Stimulated activated CD8-positive, alpha-beta memory T cell treated with anti-CD3 and anti-CD28 coated beads, Interleukin-12 subunit alpha, Interleukin-12 subunit beta, amount 100 ng/mL, for 1 hour (primary cell): ENCODE measurements around the gene NDUFAF2.
"Not testable (repeated sequence)": the region's sequence is repeated elsewhere in the genome, so short reads cannot be mapped to it uniquely, and the experiment has no call there.

ENCODE experiments used
- DNase-seq: peaks from one replicate; pipeline ENCODE4 v3.0.0-alpha.2; 2020; ENCODE audit warnings: low read depth

Gene NDUFAF2

GRCh38 chr5:60944904-60945812 lies at the start of gene NDUFAF2, which contains the start of gene ERCC8:
NDUFAF2 (plus strand) TSS chr5:60945205; CDS start chr5:60945256, 51 bp downstream.
ERCC8 (minus strand) TSS chr5:60945070; CDS start chr5:60945008, 62 bp downstream.
- peak; percentile 77 for DNase-seq

DNA sequence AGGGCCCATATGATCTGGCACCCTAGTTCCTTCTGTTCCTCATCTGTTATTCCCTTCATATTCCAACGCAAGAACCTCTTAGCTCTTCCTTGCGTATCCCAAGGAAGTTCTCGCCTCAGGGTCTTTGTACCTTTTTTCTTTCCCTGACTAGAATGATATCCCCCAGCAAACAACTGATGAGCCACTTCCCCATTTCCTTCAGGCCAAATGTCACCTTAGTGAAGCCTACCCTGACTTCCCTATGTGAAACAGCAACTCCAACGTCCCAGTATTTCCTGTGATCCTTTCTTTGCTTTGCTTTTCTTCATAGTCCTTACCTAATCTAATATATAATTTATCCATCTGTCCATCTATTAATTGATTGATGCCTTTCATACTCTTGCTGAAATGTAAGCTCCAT lies 48.0 kb upstream of the NDUFAF2 start:
- DNase-seq, result no peak

DNA sequence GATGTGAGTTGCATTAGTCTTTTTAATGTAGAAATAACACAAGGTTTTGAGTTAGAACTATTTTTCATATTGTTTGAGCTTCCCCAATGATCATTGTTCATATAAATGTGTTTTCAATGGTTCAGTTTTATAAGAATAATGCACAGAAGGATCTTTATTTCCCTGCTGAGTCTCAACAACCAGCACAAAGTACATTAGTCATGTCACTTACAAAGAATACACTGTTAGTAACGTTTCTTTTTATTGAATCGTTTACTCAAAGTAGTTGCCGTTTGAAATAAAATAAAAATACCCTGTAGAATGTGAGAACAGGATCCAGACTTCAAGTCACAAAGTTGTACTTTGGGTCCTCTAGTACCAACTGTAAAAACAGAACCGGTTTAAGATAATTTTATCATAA lies 41.6 kb upstream of the NDUFAF2 start:
- DNase-seq, result no peak

DNA sequence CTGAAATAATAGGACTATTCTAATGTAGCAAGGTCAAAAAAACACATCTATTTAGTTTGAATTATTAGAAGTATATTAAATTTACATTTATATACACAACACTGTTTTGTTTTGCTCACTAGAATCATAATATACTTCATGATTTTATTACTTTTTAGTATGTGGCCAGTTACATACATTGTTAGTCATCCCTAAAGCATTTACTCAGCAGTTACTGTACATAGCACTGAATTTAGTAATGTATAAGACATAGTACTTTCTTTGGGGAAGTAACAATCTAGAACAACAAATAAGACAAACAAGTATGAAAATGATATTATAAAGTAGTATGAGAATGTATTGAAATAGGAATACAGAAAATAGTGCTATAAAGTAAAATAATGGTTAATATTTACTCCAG lies 28.4 kb upstream of the NDUFAF2 start:
- DNase-seq, result no peak

- no peak for DNase-seq
Observed at GRCh38 chr5:60918466-60918865, 26.5 kb upstream of the NDUFAF2 start.

- no peak for DNase-seq
Observed at GRCh38 chr5:60927450-60927849, 17.6 kb upstream of the NDUFAF2 start.

DNA sequence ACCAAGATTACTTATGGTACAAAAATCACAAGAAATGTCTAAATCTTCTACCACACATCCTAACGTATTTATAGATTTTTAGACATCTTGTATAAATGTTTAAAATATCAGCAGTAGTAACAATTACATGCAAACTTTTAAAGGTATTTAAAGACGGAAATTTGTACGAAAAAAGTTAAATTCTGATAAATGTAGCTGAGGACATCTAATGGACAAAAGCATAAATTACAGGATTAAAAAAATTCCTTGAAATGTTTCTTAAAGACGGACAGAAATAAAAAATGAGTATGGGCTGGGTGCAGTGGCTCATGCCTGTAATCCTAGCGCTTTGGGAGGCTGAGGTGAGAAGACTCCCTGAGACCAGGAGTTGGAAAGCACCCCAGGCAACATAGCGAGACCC lies 16.0 kb upstream of the NDUFAF2 start:
- no peak for DNase-seq

DNA sequence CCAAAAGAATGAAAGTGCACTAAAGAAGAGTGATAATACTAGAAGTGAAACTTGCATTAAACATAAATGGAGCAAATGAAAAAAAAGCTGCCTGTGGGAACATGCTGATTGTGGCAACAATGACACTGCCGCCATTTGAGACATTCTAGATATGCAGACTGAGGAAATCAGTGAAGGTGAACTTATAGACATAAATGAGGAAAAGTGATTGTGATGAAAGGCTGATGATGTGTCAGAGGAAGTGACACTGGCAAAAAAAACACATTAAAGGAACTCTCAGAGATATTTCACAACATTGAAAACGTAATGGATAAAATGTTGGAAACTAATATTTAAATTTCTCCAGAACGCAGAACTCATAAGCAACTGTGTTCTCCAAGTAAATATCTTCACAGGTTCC lies 1.4 kb upstream of the NDUFAF2 start:
- DNase-seq, result no peak

GRCh38 chr5:60945813-60946187 lies 795 bp downstream of the NDUFAF2 start:
- no peak for DNase-seq

GRCh38 chr5:60948738-60949137 lies 3.7 kb downstream of the NDUFAF2 start:
- DNase-seq, result no peak

GRCh38 chr5:60955239-60955638 lies 10.2 kb downstream of the NDUFAF2 start:
- no peak for DNase-seq

GRCh38 chr5:60958088-60958487 lies 13.1 kb downstream of the NDUFAF2 start:
- DNase-seq, result no peak

GRCh38 chr5:60958712-60959111 lies 13.7 kb downstream of the NDUFAF2 start:
- no peak for DNase-seq

- DNase-seq, result no peak
Observed at GRCh38 chr5:60959156-60959555, 14.2 kb downstream of the NDUFAF2 start.

DNA sequence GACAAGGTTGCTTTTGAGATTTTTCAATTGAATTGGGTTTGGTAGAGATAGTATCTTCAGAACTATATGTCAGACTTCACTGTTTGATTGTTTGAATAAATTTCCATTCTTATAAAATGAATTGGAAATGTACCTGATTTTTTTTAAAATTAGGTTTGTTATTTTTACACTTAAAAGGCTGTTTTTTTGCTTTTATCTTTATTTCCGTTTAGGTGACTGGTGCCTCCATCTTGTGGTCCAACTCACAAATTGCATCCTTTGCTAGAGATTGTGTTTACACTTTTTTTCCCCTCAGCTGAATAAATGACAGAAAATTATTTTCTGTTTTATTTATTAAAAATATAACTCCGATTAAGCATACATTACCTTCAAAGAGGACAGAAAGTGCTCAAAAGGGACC lies 15.6 kb downstream of the NDUFAF2 start:
- DNase-seq, result no peak

DNA sequence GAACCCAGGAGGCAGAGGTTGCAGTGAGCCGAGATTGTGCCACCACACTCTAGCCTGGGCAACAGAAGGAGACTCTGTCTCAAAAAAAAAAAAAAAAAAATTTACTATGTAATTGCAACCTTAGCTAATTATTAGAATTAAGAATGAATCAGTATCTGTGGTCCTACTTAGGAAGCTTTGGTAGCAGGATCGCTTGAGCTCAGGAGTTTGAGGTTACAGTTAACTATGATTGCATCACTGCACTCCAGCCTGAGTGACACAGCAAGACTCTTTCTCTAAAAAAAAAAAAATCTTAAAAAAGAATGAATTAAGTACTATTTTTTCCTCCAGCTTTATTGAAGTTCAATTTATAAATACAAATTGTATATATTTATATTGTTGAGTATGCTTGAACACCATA lies 16.7 kb downstream of the NDUFAF2 start:
- no peak for DNase-seq

- DNase-seq, result no peak
Observed at GRCh38 chr5:60972231-60972630, 27.2 kb downstream of the NDUFAF2 start.

DNA sequence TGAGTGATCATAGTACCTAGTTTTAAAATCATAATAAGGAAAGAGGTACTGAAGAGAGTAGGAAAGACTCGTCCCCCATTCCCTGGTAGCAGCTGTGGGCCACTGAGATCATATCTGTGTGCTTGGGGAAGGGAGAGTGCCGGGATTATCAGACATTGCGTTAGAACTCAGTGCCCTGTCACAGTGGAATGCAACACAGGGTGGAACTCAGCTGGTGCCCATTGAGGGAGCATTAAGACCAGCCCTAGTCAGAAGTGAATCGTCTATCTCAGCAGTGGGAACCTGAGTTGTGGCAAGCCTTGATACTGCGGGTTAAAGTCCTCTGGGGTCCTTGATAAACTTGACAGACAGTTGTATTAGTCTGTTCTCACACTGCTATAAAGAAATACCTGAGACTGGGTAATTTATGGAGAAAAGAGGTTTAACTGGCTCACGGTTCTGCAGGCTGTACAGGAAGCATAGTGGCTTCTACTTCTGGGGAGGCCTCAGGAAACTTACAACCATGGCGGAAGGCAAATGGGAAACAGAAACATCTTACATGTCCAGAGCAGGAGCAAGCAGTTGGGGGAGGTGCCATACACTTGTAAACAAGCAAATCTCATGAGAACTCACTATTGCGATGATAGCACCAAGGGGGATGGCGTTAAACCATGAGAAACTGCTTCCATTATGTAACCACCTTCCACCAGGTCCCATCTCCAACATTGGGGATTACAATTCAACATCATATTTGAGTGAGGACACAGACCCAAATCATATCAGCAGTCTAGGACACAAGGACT lies 33.1 kb downstream of the NDUFAF2 start:
- no peak for DNase-seq

- DNase-seq, result no peak
Observed at GRCh38 chr5:60978968-60979367, 34.0 kb downstream of the NDUFAF2 start.

GRCh38 chr5:60980511-60980910 lies 35.5 kb downstream of the NDUFAF2 start:
- DNase-seq, result no peak

DNA sequence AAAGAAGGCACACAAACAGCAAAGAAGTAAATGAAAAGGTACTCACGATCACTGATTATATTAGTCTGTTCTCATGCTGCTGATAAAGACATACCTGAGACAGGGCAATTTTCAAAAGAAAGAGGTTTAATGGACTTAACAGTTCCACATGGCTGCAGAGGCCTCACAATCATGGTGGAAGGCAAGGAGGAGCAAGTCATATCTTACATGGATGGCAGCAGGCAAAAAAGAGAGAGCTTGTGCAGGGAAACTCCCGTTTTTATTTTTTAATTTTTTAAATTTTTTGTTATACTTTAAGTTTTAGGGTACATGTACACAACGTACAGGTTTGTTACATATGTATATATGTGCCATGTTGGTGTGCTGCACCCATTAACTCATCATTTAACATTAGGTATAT lies 37.1 kb downstream of the NDUFAF2 start:
- DNase-seq, result not testable (repeated sequence)

DNA sequence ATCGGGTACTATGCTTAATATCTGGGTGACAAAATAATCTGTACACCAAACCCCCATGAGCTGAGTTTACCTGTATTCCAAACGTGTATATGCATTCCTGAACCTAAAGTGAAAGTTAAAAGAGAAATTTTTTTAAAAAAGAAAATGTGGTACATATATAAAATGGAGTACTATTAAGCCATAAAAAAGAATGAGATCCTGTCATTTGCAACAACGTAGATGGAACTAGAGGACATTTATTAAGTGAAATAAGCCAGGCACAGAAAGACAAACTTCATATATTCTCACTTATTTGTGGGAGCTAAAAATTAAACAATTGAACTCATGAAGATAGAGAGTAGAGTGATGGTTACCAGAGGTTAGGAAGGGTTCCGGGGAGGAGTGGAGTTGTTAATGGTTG lies 44.8 kb downstream of the NDUFAF2 start:
- DNase-seq, result no peak

GRCh38 chr5:60992871-60993270 lies 47.9 kb downstream of the NDUFAF2 start:
- no peak for DNase-seq
